Measurements from ENCODE around the gene CLC.

- TF ChIP-seq SUZ12 (IDR thresholded peaks at IDR 0.05; ENCODE audit: extremely low read depth, insufficient read depth, insufficient read length) (no peak), ZNF274 (IDR thresholded peaks at IDR 0.05; ENCODE audit: low read depth, low read length) (no peak), YY1 (IDR thresholded peaks at IDR 0.05; ENCODE audit: insufficient read depth, insufficient read length) (no peak)
These were observed 8.2 kb downstream of the CLC start for GRCh38 chr19:39729594-39729993.

All from NT2/D1 (cell line).